Activated naive CD8-positive, alpha-beta T cell treated with anti-CD3 and anti-CD28 coated beads for 36 hours (primary cell): ENCODE data around the gene DIAPH2. TPM values are rescaled to one million over a fixed set of nuclear protein-coding genes. Genes with fewer than 3 reads are reported as not detected.

Source experiments
- DNase-seq: peaks from one replicate; pipeline ENCODE4 v3.0.0; 2021
- H3K27ac Mint-ChIP-seq: one replicate; pipeline ENCODE4 v1.8.0; 2022; ENCODE audit warnings: mild to moderate bottlenecking, moderate library complexity, mixed read lengths
- H3K27me3 Mint-ChIP-seq: one replicate; pipeline ENCODE4 v1.8.0; 2022; ENCODE audit warnings: mild to moderate bottlenecking, mixed read lengths
- H3K36me3 Mint-ChIP-seq: one replicate; pipeline ENCODE4 v1.8.0; 2021; ENCODE audit warnings: mild to moderate bottlenecking, mixed read lengths
- H3K4me1 Mint-ChIP-seq: one replicate; pipeline ENCODE4 v1.8.0; 2021; ENCODE audit warnings: mixed read lengths
- H3K4me3 Mint-ChIP-seq: one replicate; pipeline ENCODE4 v1.8.0; 2022; ENCODE audit warnings: mild to moderate bottlenecking, moderate library complexity, mixed read lengths
- H3K9me3 Mint-ChIP-seq: one replicate; pipeline ENCODE4 v1.8.0; 2022; ENCODE audit warnings: mixed read lengths
- total RNA-seq, 2 experiments: library from RNA; stranded (reverse); gene quantifications; one replicate each; pipeline ENCODE4 v1.2.3, GENCODE V29; 2021

DIAPH2 gene
- 1 to 10 TPM; 4.8 to 5.5 TPM for total RNA-seq

- Mint-ChIP-seq H3K4me3 (peak within 1 kb of the TSS; percentile 91), H3K27me3 (no peaks in the 10 kb centered on the region), H3K9me3 (no peaks in the 10 kb centered on the region), H3K27ac (peak within 1 kb of the TSS; percentile 90), H3K4me1 (peaks cover 18% of the 10 kb centered on the region), H3K36me3 (no peaks in the 10 kb centered on the region)
- peak; percentile 73 for DNase-seq
Measured at GRCh38 chrX:96684339-96685209, at the start of gene DIAPH2. DIAPH2 (plus strand) TSS chrX:96684842.

- Mint-ChIP-seq H3K27me3 (no peaks in the 10 kb centered on the region), H3K36me3 (no peaks in the 10 kb centered on the region), H3K4me3 (no peak overlapping the region), H3K27ac (no peak overlapping the region), H3K4me1 (no peaks in the 10 kb centered on the region), H3K9me3 (no peaks in the 10 kb centered on the region)
- DNase-seq: no peak
Measured at GRCh38 chrX:96650023-96650422, 34.6 kb upstream of the DIAPH2 start.

GRCh38 chrX:96655947-96656623, 28.6 kb upstream of the DIAPH2 start:
- DNase-seq: no peak
- Mint-ChIP-seq H3K27me3 (peaks cover 4% of the 10 kb centered on the region), H3K27ac (no peak overlapping the region), H3K9me3 (no peaks in the 10 kb centered on the region), H3K4me3 (no peak overlapping the region), H3K36me3 (no peaks in the 10 kb centered on the region), H3K4me1 (no peaks in the 10 kb centered on the region)

GRCh38 chrX:96682516-96682915, 2.1 kb upstream of the DIAPH2 start:
- H3K27me3 Mint-ChIP-seq: no peaks in the 10 kb centered on the region
- no peak overlapping the region for H3K27ac Mint-ChIP-seq
- no peak for DNase-seq
- H3K4me1 Mint-ChIP-seq: peaks cover 18% of the 10 kb centered on the region
- H3K4me3 Mint-ChIP-seq: no peak overlapping the region
- no peaks in the 10 kb centered on the region for H3K36me3 Mint-ChIP-seq
- no peaks in the 10 kb centered on the region for H3K9me3 Mint-ChIP-seq

- Mint-ChIP-seq H3K9me3 (no peaks in the 10 kb centered on the region), H3K4me1 (peaks cover 18% of the 10 kb centered on the region), H3K36me3 (no peaks in the 10 kb centered on the region), H3K27ac (no peak overlapping the region), H3K27me3 (no peaks in the 10 kb centered on the region), H3K4me3 (peak overlapping the region; percentile 91)
- DNase-seq: no peak
Measured at GRCh38 chrX:96683997-96684338, 674 bp upstream of the DIAPH2 start.

DNA sequence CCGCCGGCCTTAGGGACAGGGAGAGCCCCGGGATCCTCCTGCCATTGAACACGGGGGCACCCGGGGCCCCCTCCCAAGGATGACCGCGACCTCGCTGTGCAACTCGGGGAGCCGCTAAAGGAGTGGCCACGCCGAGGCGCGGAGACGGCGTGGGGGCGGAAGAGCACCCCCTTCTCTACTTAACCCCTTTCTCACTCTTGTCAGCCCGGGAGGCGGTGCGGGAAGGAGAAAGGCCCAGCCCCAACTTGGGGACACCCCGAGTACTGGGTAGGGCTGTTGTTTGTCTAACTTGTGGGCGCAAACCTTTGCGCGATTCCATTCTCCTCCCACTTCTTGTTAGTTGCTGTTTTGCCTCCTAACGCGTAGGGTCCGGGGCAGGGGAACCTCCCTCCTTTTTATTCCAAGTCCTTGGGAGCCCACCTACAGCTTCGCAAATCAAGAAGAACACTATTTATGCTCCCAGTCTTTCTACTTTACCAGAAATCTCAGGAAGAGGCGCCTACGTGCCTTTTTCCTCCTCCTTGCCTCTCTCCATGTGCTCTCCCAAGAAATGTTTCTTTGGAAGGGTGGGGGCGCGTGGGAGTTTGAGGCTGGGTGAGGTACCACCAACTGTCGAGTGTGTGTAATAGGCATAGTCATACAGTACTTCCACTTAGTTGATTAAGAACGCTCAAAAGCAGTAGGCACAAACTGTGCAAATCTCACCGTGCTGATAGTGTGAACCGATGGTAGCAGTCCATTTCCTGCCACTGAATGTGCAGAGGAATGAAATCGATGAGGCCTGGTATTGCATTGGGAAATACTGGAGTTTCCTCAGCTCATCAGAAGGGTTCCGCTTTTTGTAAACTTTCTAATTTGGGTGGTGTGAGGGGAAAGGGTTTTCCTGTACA, 813 bp downstream of the DIAPH2 start:
- no peaks in the 10 kb centered on the region for H3K27me3 Mint-ChIP-seq
- no peaks in the 10 kb centered on the region for H3K36me3 Mint-ChIP-seq
- H3K4me3 Mint-ChIP-seq: peak overlapping the region; percentile 91
- peak overlapping the region; percentile 90 for H3K27ac Mint-ChIP-seq
- H3K4me1 Mint-ChIP-seq: peaks cover 18% of the 10 kb centered on the region
- peak; percentile 42 for DNase-seq
- H3K9me3 Mint-ChIP-seq: no peaks in the 10 kb centered on the region

DNA sequence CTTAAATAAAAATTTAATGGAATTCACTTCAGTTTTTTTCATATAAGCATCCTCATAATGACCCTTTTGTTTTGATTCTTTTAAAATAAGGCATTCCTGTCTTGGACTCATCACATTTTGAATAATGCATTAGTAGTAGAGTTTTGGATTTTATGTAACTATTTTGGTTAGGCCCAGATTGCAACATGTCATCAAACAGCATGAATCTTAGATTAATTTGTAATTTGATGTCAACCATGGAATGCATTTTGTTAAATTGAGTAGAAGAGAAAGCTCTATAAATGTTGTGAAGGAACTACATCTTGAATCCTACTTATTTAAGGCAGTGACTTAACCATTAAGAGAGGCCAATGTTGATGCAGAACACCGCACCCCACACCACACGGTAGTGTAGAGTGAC, 3.1 kb downstream of the DIAPH2 start:
- H3K4me3 Mint-ChIP-seq: no peak overlapping the region
- no peak for DNase-seq
- H3K36me3 Mint-ChIP-seq: no peaks in the 10 kb centered on the region
- peaks cover 13% of the 10 kb centered on the region for H3K4me1 Mint-ChIP-seq
- H3K27me3 Mint-ChIP-seq: no peaks in the 10 kb centered on the region
- no peaks in the 10 kb centered on the region for H3K9me3 Mint-ChIP-seq
- no peak overlapping the region for H3K27ac Mint-ChIP-seq

DNA sequence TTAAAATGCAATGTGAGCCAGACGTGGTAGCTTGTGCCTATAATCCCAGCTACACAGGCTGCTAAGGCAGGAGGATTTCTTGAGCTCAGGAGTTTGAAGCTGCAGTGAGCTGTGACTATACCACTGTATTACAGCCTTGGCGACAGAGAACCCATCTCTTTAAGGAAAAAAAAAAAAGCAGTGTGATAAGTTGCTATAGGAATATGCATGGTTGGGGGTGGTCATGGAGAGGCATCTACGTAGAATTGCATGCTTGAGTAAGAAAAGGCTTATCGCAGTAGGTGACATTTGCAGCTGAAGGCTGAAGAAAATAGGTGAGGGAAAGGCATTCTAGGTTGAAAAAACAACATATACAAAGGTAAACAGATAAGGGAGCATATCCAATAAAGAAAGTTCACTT, 4.1 kb downstream of the DIAPH2 start:
- Mint-ChIP-seq H3K9me3 (no peaks in the 10 kb centered on the region), H3K27ac (no peak overlapping the region), H3K36me3 (peaks cover 2% of the 10 kb centered on the region), H3K27me3 (no peaks in the 10 kb centered on the region), H3K4me1 (peaks cover 13% of the 10 kb centered on the region), H3K4me3 (no peak overlapping the region)
- no peak for DNase-seq

DNA sequence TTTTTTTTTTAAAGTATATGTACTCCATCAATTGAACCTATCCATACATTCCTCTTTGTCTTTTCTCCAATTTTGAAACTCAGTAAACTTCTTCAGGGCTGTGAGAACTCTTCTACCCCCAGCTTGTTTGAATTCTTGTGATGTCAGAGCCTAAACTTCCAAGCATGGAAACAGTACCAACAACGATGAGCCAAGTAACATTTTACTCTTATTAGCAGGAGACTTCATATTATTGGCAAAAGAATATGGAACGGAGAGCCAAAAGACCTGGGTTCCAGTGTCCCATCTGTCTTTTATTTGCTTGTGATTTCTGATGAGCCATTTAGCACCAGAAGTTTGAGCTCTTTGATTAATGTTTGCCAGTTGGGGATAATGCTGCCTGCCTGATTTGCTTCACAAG, 5.3 kb downstream of the DIAPH2 start:
- H3K4me3 Mint-ChIP-seq: no peak overlapping the region
- peaks cover 8% of the 10 kb centered on the region for H3K4me1 Mint-ChIP-seq
- no peak overlapping the region for H3K27ac Mint-ChIP-seq
- no peaks in the 10 kb centered on the region for H3K27me3 Mint-ChIP-seq
- peaks cover 2% of the 10 kb centered on the region for H3K36me3 Mint-ChIP-seq
- H3K9me3 Mint-ChIP-seq: no peaks in the 10 kb centered on the region
- DNase-seq: no peak

DNA sequence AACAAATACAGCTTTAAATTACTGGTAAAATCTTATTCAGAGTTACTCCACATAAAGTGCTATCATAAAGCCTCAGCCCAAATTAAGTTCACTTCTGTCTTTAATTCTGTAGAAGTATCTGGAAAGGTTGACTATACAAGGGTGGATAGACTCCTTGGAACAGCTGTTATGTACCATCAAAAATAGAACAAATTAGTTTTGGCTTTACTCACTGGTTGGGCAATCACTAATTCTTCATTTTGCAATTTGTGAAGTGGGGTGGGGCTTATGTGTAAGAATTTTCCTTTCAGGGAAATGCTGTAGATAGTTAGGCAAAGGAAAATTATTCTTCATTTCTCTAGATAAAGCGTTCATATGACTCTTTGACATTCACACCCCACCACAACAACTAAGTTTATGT, 7.8 kb downstream of the DIAPH2 start:
- no peaks in the 10 kb centered on the region for H3K4me1 Mint-ChIP-seq
- H3K4me3 Mint-ChIP-seq: no peak overlapping the region
- no peak for DNase-seq
- H3K27me3 Mint-ChIP-seq: no peaks in the 10 kb centered on the region
- H3K9me3 Mint-ChIP-seq: no peaks in the 10 kb centered on the region
- H3K36me3 Mint-ChIP-seq: peaks cover 2% of the 10 kb centered on the region
- no peak overlapping the region for H3K27ac Mint-ChIP-seq

- no peak for DNase-seq
- no peaks in the 10 kb centered on the region for H3K4me1 Mint-ChIP-seq
- H3K4me3 Mint-ChIP-seq: no peak overlapping the region
- H3K27me3 Mint-ChIP-seq: no peaks in the 10 kb centered on the region
- no peak overlapping the region for H3K27ac Mint-ChIP-seq
- peaks cover 2% of the 10 kb centered on the region for H3K36me3 Mint-ChIP-seq
- H3K9me3 Mint-ChIP-seq: no peaks in the 10 kb centered on the region
Measured at GRCh38 chrX:96692890-96693289, 8.2 kb downstream of the DIAPH2 start.

GRCh38 chrX:96693407-96693806, 8.8 kb downstream of the DIAPH2 start:
- no peak overlapping the region for H3K4me3 Mint-ChIP-seq
- H3K4me1 Mint-ChIP-seq: no peaks in the 10 kb centered on the region

DNA sequence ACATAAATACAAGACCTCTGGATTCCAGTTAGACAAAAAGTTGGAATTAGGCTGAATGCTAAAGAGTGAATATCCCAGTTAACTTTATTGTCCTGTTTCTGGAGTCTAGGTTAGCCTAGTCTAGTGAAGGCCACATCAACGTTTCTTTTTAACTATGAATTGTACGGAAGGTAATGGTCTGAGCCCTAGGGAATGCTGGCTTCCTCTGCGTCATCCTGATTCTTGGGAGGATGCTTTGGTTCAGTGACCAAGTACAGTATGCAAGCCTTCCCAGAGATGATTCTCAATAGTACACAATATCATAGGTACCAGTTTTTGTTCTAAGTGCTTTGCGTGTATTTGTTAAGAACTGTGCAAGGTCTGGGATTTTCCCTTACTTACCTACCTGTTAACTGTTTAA, 11.8 kb downstream of the DIAPH2 start:
- no peaks in the 10 kb centered on the region for H3K27me3 Mint-ChIP-seq
- no peak overlapping the region for H3K27ac Mint-ChIP-seq
- no peak overlapping the region for H3K4me3 Mint-ChIP-seq
- H3K36me3 Mint-ChIP-seq: peaks cover 8% of the 10 kb centered on the region
- no peaks in the 10 kb centered on the region for H3K9me3 Mint-ChIP-seq
- no peaks in the 10 kb centered on the region for H3K4me1 Mint-ChIP-seq
- DNase-seq: no peak

More at GRCh38 chrX:96693407-96693806, 8.8 kb downstream of the DIAPH2 start:
- Mint-ChIP-seq H3K36me3 (peaks cover 2% of the 10 kb centered on the region), H3K9me3 (no peaks in the 10 kb centered on the region), H3K27me3 (no peaks in the 10 kb centered on the region), H3K27ac (no peak overlapping the region)
- no peak for DNase-seq

DNA sequence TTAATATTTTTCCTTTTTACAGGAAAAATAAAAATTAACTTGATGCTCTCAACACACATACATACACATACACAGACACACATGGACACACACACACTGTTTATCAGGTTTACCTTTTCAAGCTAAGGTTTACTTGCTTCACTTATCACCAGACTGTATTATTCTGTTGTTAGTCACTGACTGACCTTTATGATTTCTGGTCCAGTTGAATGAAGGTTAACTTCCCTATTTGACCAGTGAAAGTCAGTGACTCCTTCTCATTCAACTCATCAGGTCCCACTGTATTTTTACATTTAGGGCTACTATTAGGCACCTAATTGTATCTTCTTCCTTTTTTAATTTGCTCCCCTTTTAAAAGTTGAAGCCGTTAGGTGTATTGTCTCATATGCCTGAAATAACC, 16.0 kb downstream of the DIAPH2 start:
- peaks cover 6% of the 10 kb centered on the region for H3K36me3 Mint-ChIP-seq
- H3K4me3 Mint-ChIP-seq: no peak overlapping the region
- H3K27me3 Mint-ChIP-seq: no peaks in the 10 kb centered on the region
- no peaks in the 10 kb centered on the region for H3K9me3 Mint-ChIP-seq
- DNase-seq: no peak
- no peak overlapping the region for H3K27ac Mint-ChIP-seq
- no peaks in the 10 kb centered on the region for H3K4me1 Mint-ChIP-seq

- H3K36me3 Mint-ChIP-seq: peaks cover 8% of the 10 kb centered on the region
- H3K27ac Mint-ChIP-seq: no peak overlapping the region
- H3K4me3 Mint-ChIP-seq: no peak overlapping the region
- DNase-seq: no peak
- H3K9me3 Mint-ChIP-seq: no peaks in the 10 kb centered on the region
- no peaks in the 10 kb centered on the region for H3K4me1 Mint-ChIP-seq
- H3K27me3 Mint-ChIP-seq: no peaks in the 10 kb centered on the region
Measured at GRCh38 chrX:96703379-96703778, 18.7 kb downstream of the DIAPH2 start.
